Gastrocnemius medialis (tissue), 4 donors: ENCODE results near the gene CYLD.

Source experiments
- CTCF ChIP-seq, 5 experiments: fragments of 450-650 bp in 3 of 5; fragments of 200-600 bp in 2 of 5; sonication (generic) in 2 of 5; IDR thresholded peaks in 4 of 5; conservative IDR thresholded peaks in 1 of 5; 1 replicate in 4 of 5; 2 replicates in 1 of 5; pipeline ENCODE4 v1.5.1; 2016 to 2019; ENCODE audit warnings: antibody characterized with exemption in 5 of 5, mild to moderate bottlenecking in 3 of 5, moderate library complexity in 3 of 5
- POLR2A ChIP-seq, 2 donors: fragments of 450-650 bp; IDR thresholded peaks; one replicate each; pipeline ENCODE4 v1.6.1; 2017; ENCODE audit warnings: antibody characterized with exemption in 2 of 2, mild to moderate bottlenecking in 2 of 2, moderate library complexity in 2 of 2

GRCh38 chr16:50721549-50722404, 20.1 kb upstream of the CYLD start:
- TF ChIP-seq POLR2A (IDR thresholded peaks at IDR 0.05): no peak
- no peak for TF ChIP-seq CTCF (IDR thresholded peaks at IDR 0.05 in 4 of 5, conservative IDR thresholded peaks at IDR 0.05 in 1 of 5)
